C1 segment of cervical spinal cord (tissue), 14 donors: Measurements from ENCODE around the gene CIB4.
A peak's percentile ranks its signal among the peaks of the same experiment; 100 is the strongest.

Experiments
- DNase-seq, 14 donors: peaks; one replicate each; lab custom pipeline; 2025; lab: John Stamatoyannopoulos, UW

Gene CIB4

GRCh38 chr2:26609205-26609631 is 31.9 kb downstream of the CIB4 start:
- no peak for DNase-seq

GRCh38 chr2:26608557-26608956 is 32.6 kb downstream of the CIB4 start:
- no peak for DNase-seq

GRCh38 chr2:26607698-26608097 is 33.5 kb downstream of the CIB4 start:
- DNase-seq = no peak

- no peak for DNase-seq
Observed at GRCh38 chr2:26606847-26607190, 34.3 kb downstream of the CIB4 start.

- no peak for DNase-seq
Observed at GRCh38 chr2:26605999-26606846, 34.9 kb downstream of the CIB4 start.

- DNase-seq = peak in 3 of 14 donors; percentile 8 to 30 (median 29)
Observed at GRCh38 chr2:26605195-26605998, 35.8 kb downstream of the CIB4 start.

GRCh38 chr2:26602575-26602974 is 38.6 kb downstream of the CIB4 start:
- DNase-seq = no peak

- DNase-seq = no peak
Observed at GRCh38 chr2:26599387-26599786, 41.8 kb downstream of the CIB4 start.

- no peak for DNase-seq
Observed at GRCh38 chr2:26598996-26599373, 42.2 kb downstream of the CIB4 start.

GRCh38 chr2:26598336-26598995 is 42.7 kb downstream of the CIB4 start:
- no peak for DNase-seq

GRCh38 chr2:26597197-26597596 is 44.0 kb downstream of the CIB4 start:
- DNase-seq = no peak

GRCh38 chr2:26595146-26595545 is 46.0 kb downstream of the CIB4 start:
- no peak for DNase-seq

- no peak for DNase-seq
Observed at GRCh38 chr2:26591619-26592505, 49.3 kb downstream of the CIB4 start.

- DNase-seq = no peak
Observed at GRCh38 chr2:26590980-26591618, 50.1 kb downstream of the CIB4 start.

- no peak for DNase-seq
Observed at GRCh38 chr2:26590508-26590907, 50.7 kb downstream of the CIB4 start.

GRCh38 chr2:26588576-26588975 is 52.6 kb downstream of the CIB4 start:
- no peak for DNase-seq

GRCh38 chr2:26587994-26588393 is 53.2 kb downstream of the CIB4 start:
- DNase-seq = no peak

GRCh38 chr2:26585966-26586365 is 55.2 kb downstream of the CIB4 start:
- DNase-seq = no peak

- DNase-seq = no peak
Observed at GRCh38 chr2:26585100-26585499, 56.1 kb downstream of the CIB4 start.

GRCh38 chr2:26584656-26585055 is 56.5 kb downstream of the CIB4 start:
- DNase-seq = no peak

- no peak for DNase-seq
Observed at GRCh38 chr2:26584191-26584590, 57.0 kb downstream of the CIB4 start.
